ENCODE measurements around the gene CDK14.

DNA sequence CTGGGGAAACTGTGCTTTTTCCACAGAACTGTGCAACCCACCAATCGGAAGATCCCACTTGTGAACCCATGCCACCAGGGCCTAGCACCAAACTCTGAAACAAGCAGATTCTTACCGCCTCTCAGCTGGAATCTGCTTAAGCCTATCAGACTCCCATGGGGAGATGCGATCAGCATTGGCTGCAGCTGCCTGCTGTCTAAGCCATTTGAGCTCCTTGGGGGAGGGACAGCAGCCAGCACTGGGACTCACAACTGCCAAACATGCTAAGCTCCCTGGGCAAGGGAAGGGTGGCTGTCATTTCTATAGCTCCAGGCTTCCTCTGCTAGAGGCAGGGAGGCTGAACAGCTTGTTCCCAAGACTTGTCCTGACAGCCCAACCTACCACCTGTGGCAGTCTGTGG is 283.8 kb downstream of the CDK14 start:
- no peak for TF ChIP-seq CTCF (IDR thresholded peaks at IDR 0.05)
- no peak for TF ChIP-seq POLR2A (IDR thresholded peaks at IDR 0.05)

Data from heart left ventricle (tissue), 13 donors.